ENCODE measurements around the gene DPH3. TPM values are rescaled to one million over a fixed set of nuclear protein-coding genes. Genes with fewer than 3 reads are reported as not detected.

DPH3 gene
- total and polyA plus RNA-seq, 5 donors from 2014 or later = 19.6 to 30.0 (median 22.0) TPM

- ATAC-seq (ENCODE audit: low read depth in 2 of 2) (no peak), DNase-seq (no peak)
- H3K4me3 Mint-ChIP-seq = peak overlapping the region; percentile 94 to 99 (median 96)
- H3K27ac Mint-ChIP-seq = peak overlapping the region; percentile 94 to 98 (median 96)
- Histone ChIP-seq H3K27ac (ENCODE audit: insufficient read depth, low read length, poor library complexity, severe bottlenecking) (peak overlapping the region; percentile 86), H3K4me1 (ENCODE audit: control insufficient read depth, insufficient read depth, low read length, poor library complexity, severe bottlenecking) (peaks cover 85% of the 10 kb centered on the region), H3K4me3 (ENCODE audit: low read depth, low read length) (peak overlapping the region; percentile 100), H3K9me3 (ENCODE audit: control insufficient read depth in 2 of 2, low read length in 2 of 2) (peaks cover 0 to 9% of the 10 kb centered on the region in 2 experiments), H3K27me3 (ENCODE audit: control insufficient read depth, insufficient read depth, low read length) (no peaks in the 10 kb centered on the region), H3K36me3 (ENCODE audit: control insufficient read depth, insufficient read depth, low read length) (peaks cover 4% of the 10 kb centered on the region)
- peaks cover 0 to 8% (median 0%) of the 10 kb centered on the region in 7 donors for H3K9me3 Mint-ChIP-seq
- peaks cover 17% of the 10 kb centered on the region for H3K36me3 Mint-ChIP-seq
- H3K27me3 Mint-ChIP-seq = no peaks in the 10 kb centered on the region
- peaks cover 41 to 81% (median 54%) of the 10 kb centered on the region in 4 donors for H3K4me1 Mint-ChIP-seq
Measured at GRCh38 chr3:16289144-16289889, 24.6 kb upstream of the DPH3 start.

- peak overlapping the region; percentile 100 for H3K4me3 ChIP-seq (ENCODE audit: low read depth, low read length)
- peaks cover 84% of the 10 kb centered on the region for H3K4me1 ChIP-seq (ENCODE audit: control insufficient read depth, insufficient read depth, low read length, poor library complexity, severe bottlenecking)
- DNase-seq = peak in 1 of 3 donors; percentile 39
Measured at GRCh38 chr3:16288664-16289063, 23.9 kb upstream of the DPH3 start.

GRCh38 chr3:16286751-16287543 is 22.2 kb upstream of the DPH3 start:
- ATAC-seq (ENCODE audit: low read depth in 2 of 2) (no peak), DNase-seq (peak in 1 of 3 donors; percentile 42)
- H3K9me3 ChIP-seq (ENCODE audit: control insufficient read depth in 2 of 2, low read length in 2 of 2) = no peaks in the 10 kb centered on the region
- H3K27ac Mint-ChIP-seq = peak overlapping the region; percentile 94 to 98 (median 96)
- H3K36me3 ChIP-seq (ENCODE audit: control insufficient read depth, insufficient read depth, low read length) = no peaks in the 10 kb centered on the region
- peak overlapping the region; percentile 100 for H3K4me3 ChIP-seq (ENCODE audit: low read depth, low read length)
- H3K27me3 ChIP-seq (ENCODE audit: control insufficient read depth, insufficient read depth, low read length) = no peaks in the 10 kb centered on the region
- H3K4me3 Mint-ChIP-seq = peak overlapping the region; percentile 94 to 99 (median 96)
- no peaks in the 10 kb centered on the region for H3K9me3 Mint-ChIP-seq
- H3K4me1 Mint-ChIP-seq = peaks cover 41 to 73% (median 53%) of the 10 kb centered on the region in 4 donors
- H3K4me1 ChIP-seq (ENCODE audit: control insufficient read depth, insufficient read depth, low read length, poor library complexity, severe bottlenecking) = peaks cover 75% of the 10 kb centered on the region
- H3K27ac ChIP-seq (ENCODE audit: insufficient read depth, low read length, poor library complexity, severe bottlenecking) = peak overlapping the region; percentile 86
- peaks cover 21% of the 10 kb centered on the region for H3K36me3 Mint-ChIP-seq
- H3K27me3 Mint-ChIP-seq = no peaks in the 10 kb centered on the region

More at GRCh38 chr3:16288664-16289063, 23.9 kb upstream of the DPH3 start:
- Histone ChIP-seq H3K36me3 (ENCODE audit: control insufficient read depth, insufficient read depth, low read length) (peaks cover 4% of the 10 kb centered on the region), H3K9me3 (ENCODE audit: control insufficient read depth in 2 of 2, low read length in 2 of 2) (peaks cover 0 to 5% of the 10 kb centered on the region in 2 experiments), H3K27me3 (ENCODE audit: control insufficient read depth, insufficient read depth, low read length) (no peaks in the 10 kb centered on the region), H3K27ac (ENCODE audit: insufficient read depth, low read length, poor library complexity, severe bottlenecking) (peak overlapping the region; percentile 86)
- Mint-ChIP-seq H3K4me1 (peaks cover 41 to 79% (median 56%) of the 10 kb centered on the region in 4 donors), H3K9me3 (peaks cover 0 to 4% (median 0%) of the 10 kb centered on the region in 7 donors), H3K4me3 (peak overlapping the region; percentile 94 to 99 (median 96)), H3K36me3 (peaks cover 14% of the 10 kb centered on the region), H3K27ac (peak overlapping the region; percentile 94 to 98 (median 96)), H3K27me3 (no peaks in the 10 kb centered on the region)
- no peak for ATAC-seq (ENCODE audit: low read depth in 2 of 2)

- peak overlapping the region; percentile 86 for H3K27ac ChIP-seq (ENCODE audit: insufficient read depth, low read length, poor library complexity, severe bottlenecking)
- peaks cover 67% of the 10 kb centered on the region for H3K4me1 ChIP-seq (ENCODE audit: control insufficient read depth, insufficient read depth, low read length, poor library complexity, severe bottlenecking)
- peaks cover 21% of the 10 kb centered on the region for H3K36me3 Mint-ChIP-seq
- H3K4me3 Mint-ChIP-seq = peak overlapping the region; percentile 94 to 99 (median 96)
- H3K9me3 ChIP-seq (ENCODE audit: control insufficient read depth in 2 of 2, low read length in 2 of 2) = no peaks in the 10 kb centered on the region
- H3K27me3 Mint-ChIP-seq = no peaks in the 10 kb centered on the region
- H3K36me3 ChIP-seq (ENCODE audit: control insufficient read depth, insufficient read depth, low read length) = no peaks in the 10 kb centered on the region
- DNase-seq = peak; percentile 52 to 92 (median 83)
- peak overlapping the region; percentile 94 to 98 (median 96) for H3K27ac Mint-ChIP-seq
- H3K4me3 ChIP-seq (ENCODE audit: low read depth, low read length) = peak overlapping the region; percentile 100
- H3K4me1 Mint-ChIP-seq = peaks cover 38 to 66% (median 47%) of the 10 kb centered on the region in 4 donors
- no peaks in the 10 kb centered on the region for H3K9me3 Mint-ChIP-seq
- ATAC-seq (ENCODE audit: low read depth in 2 of 2) = peak; percentile 93 to 94
- no peaks in the 10 kb centered on the region for H3K27me3 ChIP-seq (ENCODE audit: control insufficient read depth, insufficient read depth, low read length)
Measured at GRCh38 chr3:16286161-16286560, 21.4 kb upstream of the DPH3 start.

- Mint-ChIP-seq H3K36me3 (peaks cover 21% of the 10 kb centered on the region), H3K27ac (peak overlapping the region; percentile 94 to 98 (median 96)), H3K9me3 (no peaks in the 10 kb centered on the region), H3K27me3 (no peaks in the 10 kb centered on the region), H3K4me1 (peaks cover 25 to 50% (median 32%) of the 10 kb centered on the region in 4 donors), H3K4me3 (peak overlapping the region; percentile 77 to 99 (median 94))
- H3K4me1 ChIP-seq (ENCODE audit: control insufficient read depth, insufficient read depth, low read length, poor library complexity, severe bottlenecking) = peaks cover 51% of the 10 kb centered on the region
- no peaks in the 10 kb centered on the region for H3K36me3 ChIP-seq (ENCODE audit: control insufficient read depth, insufficient read depth, low read length)
- DNase-seq (no peak), ATAC-seq (ENCODE audit: low read depth in 2 of 2) (no peak)
- H3K9me3 ChIP-seq (ENCODE audit: control insufficient read depth in 2 of 2, low read length in 2 of 2) = no peaks in the 10 kb centered on the region
- no peaks in the 10 kb centered on the region for H3K27me3 ChIP-seq (ENCODE audit: control insufficient read depth, insufficient read depth, low read length)
- peak overlapping the region; percentile 100 for H3K4me3 ChIP-seq (ENCODE audit: low read depth, low read length)
- peak overlapping the region; percentile 86 for H3K27ac ChIP-seq (ENCODE audit: insufficient read depth, low read length, poor library complexity, severe bottlenecking)
Measured at GRCh38 chr3:16284633-16285032, 19.9 kb upstream of the DPH3 start.

GRCh38 chr3:16280671-16281070 is 15.9 kb upstream of the DPH3 start:
- no peak overlapping the region for H3K27ac Mint-ChIP-seq
- Histone ChIP-seq H3K36me3 (ENCODE audit: control insufficient read depth, insufficient read depth, low read length) (peaks cover 6% of the 10 kb centered on the region), H3K4me1 (ENCODE audit: control insufficient read depth, insufficient read depth, low read length, poor library complexity, severe bottlenecking) (peaks cover 12% of the 10 kb centered on the region), H3K27me3 (ENCODE audit: control insufficient read depth, insufficient read depth, low read length) (no peaks in the 10 kb centered on the region), H3K4me3 (ENCODE audit: low read depth, low read length) (no peak overlapping the region), H3K9me3 (ENCODE audit: control insufficient read depth in 2 of 2, low read length in 2 of 2) (no peaks in the 10 kb centered on the region), H3K27ac (ENCODE audit: insufficient read depth, low read length, poor library complexity, severe bottlenecking) (no peak overlapping the region)
- ATAC-seq (ENCODE audit: low read depth in 2 of 2) (no peak), DNase-seq (no peak)
- H3K4me3 Mint-ChIP-seq = no peak overlapping the region
- H3K4me1 Mint-ChIP-seq = peaks cover 12 to 26% (median 17%) of the 10 kb centered on the region in 4 donors
- H3K9me3 Mint-ChIP-seq = no peaks in the 10 kb centered on the region
- H3K27me3 Mint-ChIP-seq = no peaks in the 10 kb centered on the region
- H3K36me3 Mint-ChIP-seq = peaks cover 17% of the 10 kb centered on the region

- H3K36me3 Mint-ChIP-seq = peaks cover 22% of the 10 kb centered on the region
- no peaks in the 10 kb centered on the region for H3K27me3 Mint-ChIP-seq
- Histone ChIP-seq H3K4me3 (ENCODE audit: low read depth, low read length) (no peak overlapping the region), H3K27ac (ENCODE audit: insufficient read depth, low read length, poor library complexity, severe bottlenecking) (no peak overlapping the region), H3K36me3 (ENCODE audit: control insufficient read depth, insufficient read depth, low read length) (peaks cover 6% of the 10 kb centered on the region), H3K27me3 (ENCODE audit: control insufficient read depth, insufficient read depth, low read length) (no peaks in the 10 kb centered on the region), H3K9me3 (ENCODE audit: control insufficient read depth in 2 of 2, low read length in 2 of 2) (no peaks in the 10 kb centered on the region), H3K4me1 (ENCODE audit: control insufficient read depth, insufficient read depth, low read length, poor library complexity, severe bottlenecking) (no peaks in the 10 kb centered on the region)
- peaks cover 0 to 12% (median 5%) of the 10 kb centered on the region in 4 donors for H3K4me1 Mint-ChIP-seq
- no peak for ATAC-seq (ENCODE audit: low read depth in 2 of 2)
- no peak overlapping the region for H3K27ac Mint-ChIP-seq
- no peaks in the 10 kb centered on the region for H3K9me3 Mint-ChIP-seq
- no peak for DNase-seq
- no peak overlapping the region for H3K4me3 Mint-ChIP-seq
Measured at GRCh38 chr3:16279010-16279801, 14.5 kb upstream of the DPH3 start.

Measured in CD4-positive, CD25-positive, alpha-beta regulatory T cell (primary cell).